NCI-H2196 treated with DMSO at 0.1 percent for 48 hours (cell line): ENCODE results near the gene SNTB2.

Experiments
- DNase-seq: peaks from one replicate; lab custom pipeline; 2025; ENCODE audit not compliant: unreplicated experiment; lab: John Stamatoyannopoulos, UW

Gene SNTB2

GRCh38 chr16:69338557-69339288 is 151.8 kb downstream of the SNTB2 start:
- no peak for DNase-seq

DNA sequence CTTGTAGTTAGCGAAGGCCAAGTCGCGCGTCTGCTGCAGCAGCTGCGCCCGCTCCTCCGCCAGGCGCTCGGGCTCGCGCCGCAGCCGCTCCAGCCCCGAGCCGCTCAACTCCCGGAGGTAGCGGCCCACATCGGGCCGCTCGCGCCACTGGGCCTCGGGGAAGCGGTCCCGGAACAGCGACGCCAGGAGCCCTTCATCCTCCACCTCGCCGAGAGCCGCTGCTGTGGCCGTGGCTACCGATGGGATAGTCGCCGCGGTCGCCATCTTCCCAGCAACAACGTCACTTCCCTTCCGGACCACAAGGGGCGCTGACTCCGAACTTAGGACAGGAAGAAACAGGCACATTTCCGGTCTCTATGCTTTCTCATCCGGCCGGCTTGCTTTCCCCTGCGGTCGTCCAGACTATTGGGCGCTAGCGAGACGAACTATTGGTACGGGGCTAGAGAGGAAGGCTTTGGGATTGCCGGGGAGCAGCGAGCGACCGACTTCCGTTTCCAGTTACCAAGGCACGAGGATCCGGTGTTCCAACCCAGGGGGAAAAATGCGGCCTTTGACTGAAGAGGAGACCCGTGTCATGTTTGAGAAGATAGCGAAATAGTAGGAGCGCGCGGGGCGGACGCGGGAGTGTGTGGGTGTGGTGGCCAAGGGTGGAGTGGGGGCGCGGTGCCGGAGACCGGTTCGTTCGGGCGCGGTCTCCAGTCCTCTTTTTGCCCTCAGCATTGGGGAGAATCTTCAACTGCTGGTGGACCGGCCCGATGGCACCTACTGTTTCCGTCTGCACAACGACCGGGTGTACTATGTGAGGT is 152.5 kb downstream of the SNTB2 start, which contains the start of the genes COG8 and NIP7:
TSS of gene COG8 (minus strand) at position 276 of the 806 bp plus-strand sequence. CDS start at position 264, 12 bp downstream.
TSS of gene NIP7 (plus strand) at position 484 of the 806 bp plus-strand sequence. CDS start at position 542, 58 bp downstream.
- peak; percentile 89 for DNase-seq

DNA sequence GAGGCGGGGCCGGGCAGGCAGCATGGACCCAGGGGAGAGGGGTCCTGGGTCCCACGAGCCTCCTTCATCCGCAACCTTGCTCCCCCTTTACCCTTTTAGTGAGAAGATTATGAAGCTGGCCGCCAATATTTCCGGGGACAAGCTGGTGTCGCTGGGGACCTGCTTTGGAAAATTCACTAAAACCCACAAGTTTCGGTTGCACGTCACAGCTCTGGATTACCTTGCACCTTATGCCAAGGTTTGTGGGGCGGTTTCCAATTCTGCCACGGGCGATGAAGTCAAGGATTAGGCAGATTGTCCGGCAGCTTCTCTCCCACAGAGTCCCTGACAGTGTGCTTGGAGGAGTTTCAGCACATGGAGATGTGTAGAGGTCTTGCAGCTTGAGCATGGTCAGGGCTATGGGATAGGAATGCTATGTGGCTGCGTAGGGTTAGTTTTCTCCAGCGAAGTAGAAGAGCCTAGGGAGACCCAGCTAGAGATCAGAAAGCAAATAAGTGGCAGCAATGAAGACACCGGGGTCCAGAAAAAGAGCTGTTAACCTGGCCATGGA is 153.2 kb downstream of the SNTB2 start:
- no peak for DNase-seq

GRCh38 chr16:69344171-69344570 is 157.2 kb downstream of the SNTB2 start:
- no peak for DNase-seq

DNA sequence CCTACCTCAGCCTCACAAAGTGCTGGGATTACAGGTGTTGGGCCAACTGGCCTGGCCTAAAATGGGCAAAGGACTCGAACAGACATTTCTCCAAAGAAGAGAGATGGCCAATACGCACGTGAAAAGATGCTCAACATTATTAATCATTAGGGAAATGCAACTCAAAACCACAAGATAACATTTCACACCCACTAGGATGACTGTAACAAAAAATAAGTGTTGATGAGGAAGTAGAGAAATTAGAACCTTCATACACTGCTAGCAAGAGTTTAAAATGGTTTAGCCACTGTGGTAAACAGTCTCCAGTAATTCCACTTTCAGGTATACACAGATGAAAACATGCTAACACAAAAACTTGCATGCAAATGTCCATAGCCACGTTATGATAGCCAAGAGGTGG is 159.0 kb downstream of the SNTB2 start:
- DNase-seq = no peak

DNA sequence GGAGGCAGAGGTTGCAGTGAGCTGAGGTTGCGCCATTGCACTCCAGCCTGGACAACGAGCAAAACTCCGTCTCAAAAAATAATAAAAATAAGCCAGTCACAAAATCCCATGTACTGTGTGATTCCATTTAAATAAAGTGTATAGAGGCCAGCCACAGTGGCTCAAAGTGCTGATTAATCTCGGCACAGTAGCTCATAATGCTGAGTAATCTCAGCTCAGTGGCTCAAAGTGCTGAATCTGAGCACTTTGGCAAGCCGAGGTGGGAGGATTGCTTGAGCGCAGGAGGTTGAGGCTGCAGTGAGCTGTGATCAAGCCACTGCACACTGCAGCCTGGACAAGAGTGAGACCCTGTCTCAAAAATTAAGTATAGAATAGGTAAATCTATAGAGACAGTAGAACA is 159.7 kb downstream of the SNTB2 start:
- DNase-seq = no peak

DNA sequence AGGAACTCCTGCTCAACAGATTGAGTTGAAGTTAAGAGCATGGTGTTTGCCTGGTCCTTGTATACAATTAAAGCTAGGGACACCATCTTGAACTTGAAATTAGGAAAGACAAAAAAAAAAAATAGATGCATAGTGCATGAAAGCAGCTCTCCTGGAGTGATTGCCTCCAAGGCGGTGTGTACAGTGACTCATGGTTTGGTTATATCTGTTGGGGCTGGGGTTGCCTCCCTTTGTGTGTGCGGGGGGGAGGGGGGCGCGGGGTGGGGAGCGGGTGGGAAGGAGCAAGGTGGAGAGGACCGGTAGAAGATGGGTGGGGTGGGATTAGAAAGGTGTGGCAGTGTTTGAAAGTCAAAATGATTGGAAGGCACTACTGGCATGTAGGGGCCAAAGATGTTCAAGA is 161.3 kb downstream of the SNTB2 start:
- no peak for DNase-seq

GRCh38 chr16:69349536-69349935 is 162.6 kb downstream of the SNTB2 start:
- no peak for DNase-seq

DNA sequence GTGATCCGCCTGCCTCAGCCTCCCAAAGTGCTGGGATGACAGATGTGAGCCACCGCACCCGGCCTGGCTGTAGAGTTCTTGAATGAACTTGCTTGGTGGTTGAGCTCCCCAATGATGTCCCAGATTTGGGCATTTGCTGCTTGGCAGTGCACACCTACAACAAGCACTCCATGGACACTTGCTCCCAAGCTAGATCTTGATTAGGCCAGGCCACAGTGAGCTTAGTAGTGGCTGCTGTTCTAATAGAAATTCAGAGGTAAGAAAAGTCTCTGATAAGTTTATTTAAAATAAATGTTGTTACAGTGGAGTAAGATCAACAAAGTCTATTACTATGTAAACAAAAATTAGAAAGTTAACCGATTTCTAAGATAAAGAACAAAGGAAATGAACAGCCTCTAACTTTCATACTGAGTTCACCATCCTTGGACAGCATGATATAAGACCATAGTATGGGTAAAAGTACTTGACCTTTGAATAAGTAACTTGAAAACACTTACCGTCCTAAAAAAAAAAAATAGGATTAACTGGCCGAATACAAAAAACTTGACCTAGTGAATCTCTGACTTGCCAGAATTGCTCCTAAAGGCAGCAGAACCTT is 163.7 kb downstream of the SNTB2 start:
- DNase-seq = no peak

DNA sequence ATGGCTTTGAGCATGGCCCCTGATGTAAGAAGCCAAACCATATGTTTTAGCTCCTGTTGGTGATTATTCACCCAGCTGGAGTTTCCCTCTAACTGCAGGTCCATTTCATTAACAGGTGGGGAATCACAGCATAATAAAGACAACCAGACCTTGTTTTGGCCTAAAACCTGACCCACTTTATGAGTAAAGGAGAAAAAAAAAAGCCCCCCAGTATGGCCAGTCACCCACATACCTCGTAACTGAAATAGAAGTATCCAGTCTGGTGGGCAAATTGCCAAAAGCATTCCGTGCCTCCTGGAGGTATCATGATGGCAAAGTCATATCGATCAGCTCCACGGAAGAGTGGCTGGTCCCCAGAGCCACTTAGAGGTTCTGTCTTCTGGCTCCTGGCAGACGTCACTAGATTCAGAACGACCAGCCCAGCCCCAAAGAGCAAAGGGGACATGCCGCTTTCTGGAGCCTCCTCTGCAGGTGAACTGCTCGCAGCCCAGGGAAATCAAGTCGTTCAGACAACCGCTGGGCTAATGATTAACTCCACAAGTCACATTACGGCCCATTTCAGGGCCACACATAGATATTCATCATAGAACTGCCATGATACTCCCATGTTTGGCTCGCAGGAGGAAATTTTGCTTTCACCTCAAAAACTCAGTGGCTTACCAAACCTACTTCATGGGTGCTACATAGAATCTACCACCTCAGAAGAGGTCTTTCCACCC is 164.5 kb downstream of the SNTB2 start, which contains the start of gene TMED6:
TSS of gene TMED6 (minus strand) at position 478 of the 719 bp plus-strand sequence. CDS start at position 445, 33 bp downstream.
- DNase-seq = no peak
